HTR-8/SVneo (cell line): ENCODE data around the gene CPED1.

ENCODE experiments used
- DNase-seq: peaks from one replicate; pipeline ENCODE4 v3.0.0; 2011; ENCODE audit warnings: low spot score, mixed read lengths; ENCODE audit not compliant: insufficient read length
- FAIRE-seq: peaks from 2 replicates; lab custom pipeline; 2011; peaks lifted over from hg19 to GRCh38; lab: Jason Lieb, UNC

Gene CPED1

DNA sequence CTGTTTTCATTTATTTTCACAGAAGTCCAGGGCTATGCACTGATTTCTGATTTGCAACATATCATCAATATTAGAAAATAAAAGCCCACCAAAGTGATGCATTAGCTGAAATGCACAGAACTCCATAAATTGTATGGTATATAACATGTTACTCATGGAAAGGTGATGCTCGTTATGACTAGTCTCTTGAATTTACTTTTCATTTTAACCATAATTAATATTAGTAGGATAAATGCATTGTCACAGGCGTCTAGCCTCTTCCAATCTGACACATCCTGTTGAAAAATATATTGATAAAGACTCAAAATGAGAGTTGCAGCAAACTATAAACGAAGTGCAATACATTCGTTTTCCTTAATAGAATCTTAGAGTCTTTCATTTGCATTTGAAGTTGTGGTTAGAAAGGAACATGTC, 92.4 kb downstream of the CPED1 start:
- no peak for DNase-seq
- no peak for FAIRE-seq

DNA sequence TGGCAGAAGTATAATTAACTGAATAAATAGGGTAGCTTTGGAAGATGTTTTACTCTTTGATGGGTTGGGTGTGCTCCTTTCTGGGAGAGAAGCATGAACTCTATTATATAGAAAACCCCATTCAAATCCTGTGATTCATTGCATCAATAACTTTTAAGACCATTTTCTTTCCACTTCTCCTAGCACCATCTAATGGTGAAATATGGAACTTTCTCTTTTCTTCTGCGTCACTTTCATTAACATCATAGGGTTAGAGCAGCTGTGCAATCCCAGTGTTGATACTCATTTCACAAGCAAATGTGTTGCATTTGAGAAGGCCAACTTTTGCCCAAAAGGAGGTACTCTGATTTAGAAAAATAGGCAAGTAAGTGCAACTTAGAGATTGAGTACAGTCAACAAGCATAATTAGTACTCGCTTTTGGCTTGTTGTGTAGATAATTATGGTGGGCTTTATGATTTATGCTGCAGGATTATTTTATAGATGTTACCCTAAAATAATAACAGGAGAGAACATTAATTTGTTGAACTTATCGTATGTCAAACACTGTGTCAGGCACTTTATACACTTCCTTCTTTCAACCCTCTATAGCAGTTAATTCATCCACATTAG, 92.9 kb downstream of the CPED1 start:
- no peak for DNase-seq

DNA sequence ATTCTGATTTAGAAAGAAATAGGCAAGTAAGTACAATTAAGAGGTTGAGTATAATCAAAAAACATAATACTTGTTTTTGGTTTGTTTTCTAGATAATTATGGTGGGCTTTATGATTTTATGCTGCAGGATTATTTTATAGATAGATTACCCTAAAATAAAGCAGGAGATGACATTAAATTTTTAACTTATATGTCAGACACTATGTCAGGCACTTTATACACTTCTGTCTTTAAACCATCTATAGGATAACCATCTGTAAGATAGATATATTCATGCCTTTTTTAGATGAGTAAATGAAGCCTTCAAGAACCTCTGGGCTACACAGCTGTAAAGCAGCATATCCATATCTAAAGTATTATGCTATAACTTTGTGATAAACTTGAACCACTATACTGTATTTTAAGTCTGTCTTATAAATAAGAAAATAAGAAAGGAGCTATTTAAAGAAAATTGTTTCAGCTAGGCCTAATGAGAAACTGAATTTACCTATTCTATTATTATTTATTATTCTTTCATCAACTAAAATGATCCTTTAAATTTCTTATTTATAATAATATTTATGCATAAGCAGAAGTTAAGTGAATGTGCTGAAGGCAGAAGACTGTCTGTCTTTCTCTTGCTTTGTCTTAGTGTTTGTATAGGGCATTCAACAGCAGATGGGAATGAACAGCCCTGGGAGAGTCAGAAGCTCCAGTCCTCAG, 94.0 kb downstream of the CPED1 start:
- DNase-seq (no peak), FAIRE-seq (no peak)

More for the DNA sequence above, 92.9 kb downstream of the CPED1 start:
- no peak for FAIRE-seq

DNA sequence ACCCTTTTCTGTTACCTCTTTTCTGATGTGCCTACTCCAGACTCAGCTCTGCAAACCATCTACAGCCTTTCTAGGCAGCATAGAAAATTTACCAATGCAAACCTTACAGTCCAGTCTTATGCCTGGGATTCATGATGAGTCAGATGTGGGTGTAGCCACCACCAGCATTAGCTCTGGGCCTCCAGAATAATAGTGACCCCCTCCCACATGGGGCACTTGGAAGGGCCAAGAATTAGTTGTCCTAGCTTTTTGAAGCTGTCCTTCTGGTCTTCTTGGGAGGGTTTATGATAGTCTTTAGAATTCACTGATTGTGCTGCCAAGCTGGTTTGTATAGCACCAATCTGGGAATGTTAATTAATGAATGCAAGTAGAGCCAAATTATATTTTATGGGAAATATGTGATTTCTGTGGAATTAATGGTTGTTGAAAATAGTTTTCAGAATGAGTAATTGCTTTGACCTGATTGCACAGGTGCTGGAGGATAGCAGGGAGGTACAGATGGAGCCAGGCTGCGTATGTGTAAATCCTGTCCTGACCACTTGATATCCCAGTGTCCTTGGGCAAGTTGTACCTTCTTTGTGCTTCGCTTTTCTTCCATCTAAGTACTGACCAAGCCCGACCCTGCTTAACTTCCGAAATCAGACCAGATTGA, 94.8 kb downstream of the CPED1 start:
- no peak for FAIRE-seq
- DNase-seq = no peak

DNA sequence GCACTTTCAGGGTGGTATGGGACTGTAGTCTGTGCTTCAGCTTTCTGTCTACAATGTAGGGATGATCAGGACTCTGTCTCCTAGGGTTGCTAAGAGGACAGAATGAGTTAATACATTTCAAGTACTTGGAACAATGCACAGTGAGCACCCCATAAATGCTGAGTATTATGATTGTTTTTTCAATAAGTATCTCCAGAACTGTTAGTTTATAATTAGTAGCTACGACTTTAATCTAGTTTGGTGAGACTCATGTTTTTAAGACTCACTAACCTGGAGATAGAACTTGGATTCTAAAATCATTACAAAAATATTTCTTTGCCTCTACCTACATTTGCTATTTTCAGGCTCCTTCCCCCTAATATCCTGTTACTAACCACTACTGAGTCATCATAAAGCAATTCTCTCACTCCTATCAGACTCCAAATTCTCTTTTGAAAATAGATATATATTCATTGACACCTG, 95.3 kb downstream of the CPED1 start:
- DNase-seq = no peak
- FAIRE-seq = no peak

DNA sequence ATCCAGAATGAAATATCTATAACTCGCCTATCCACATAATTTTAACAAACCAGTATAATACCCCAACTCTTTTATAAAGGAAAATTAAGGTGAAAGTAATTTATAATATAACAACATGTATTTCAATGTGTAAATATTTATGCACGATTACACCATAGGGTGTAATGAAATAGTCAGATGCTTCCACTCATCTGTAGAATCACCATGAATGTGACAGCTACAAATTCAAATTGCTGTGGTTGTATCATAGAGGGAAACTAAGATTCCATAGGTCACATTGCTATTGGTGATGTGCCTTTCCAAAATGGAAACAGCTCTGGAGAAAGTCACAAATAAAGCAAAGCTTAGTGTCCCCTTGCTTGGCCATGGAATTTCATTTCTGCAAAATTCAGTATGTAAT, 95.7 kb downstream of the CPED1 start:
- no peak for FAIRE-seq
- no peak for DNase-seq

DNA sequence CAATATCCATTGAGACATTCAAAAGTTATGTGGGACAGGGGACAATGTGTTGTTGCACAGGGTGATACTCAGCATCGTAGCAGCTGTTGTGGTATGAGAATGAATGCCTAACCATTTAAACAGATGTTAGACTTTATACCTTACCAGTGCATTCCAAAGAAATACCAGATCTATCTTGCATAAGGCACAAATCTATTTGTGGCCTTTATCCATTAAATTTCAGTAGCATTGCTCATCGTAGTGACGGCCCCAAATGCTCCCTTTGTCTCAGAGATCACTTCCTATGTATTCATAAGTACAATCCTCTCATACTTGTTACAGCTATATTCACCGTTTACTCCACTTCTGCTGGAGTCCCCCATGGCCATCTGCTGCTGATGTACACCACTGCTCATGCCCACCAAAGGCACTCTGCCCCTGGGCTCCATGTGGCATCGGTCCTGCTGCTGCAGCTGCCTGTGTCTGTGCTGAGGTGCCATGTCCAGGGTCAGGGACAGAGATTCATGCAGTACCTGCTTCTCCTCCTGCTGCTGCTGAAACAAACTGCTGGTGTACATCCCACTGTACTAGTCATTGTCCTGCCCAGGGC, 96.3 kb downstream of the CPED1 start:
- FAIRE-seq (no peak), DNase-seq (peak; percentile 14)

DNA sequence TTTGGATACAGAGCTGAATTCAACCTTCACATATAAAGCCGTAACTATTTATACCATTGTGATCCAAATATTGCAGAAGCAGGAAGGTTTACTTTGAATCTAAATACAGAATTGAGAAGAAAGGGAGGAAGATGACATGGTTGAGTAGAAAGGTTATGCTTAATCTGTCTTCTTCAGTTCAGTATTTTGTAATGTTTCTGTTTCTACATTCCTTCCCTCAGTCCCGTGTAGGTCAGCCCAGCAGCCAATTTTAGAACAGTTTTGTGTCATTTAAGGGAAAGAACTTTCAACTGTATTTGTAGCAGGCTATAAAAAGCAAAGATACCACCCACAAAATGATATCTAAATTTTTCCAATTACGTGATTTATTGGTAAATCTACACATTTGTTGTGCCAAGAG, 97.4 kb downstream of the CPED1 start:
- DNase-seq (no peak), FAIRE-seq (no peak)

DNA sequence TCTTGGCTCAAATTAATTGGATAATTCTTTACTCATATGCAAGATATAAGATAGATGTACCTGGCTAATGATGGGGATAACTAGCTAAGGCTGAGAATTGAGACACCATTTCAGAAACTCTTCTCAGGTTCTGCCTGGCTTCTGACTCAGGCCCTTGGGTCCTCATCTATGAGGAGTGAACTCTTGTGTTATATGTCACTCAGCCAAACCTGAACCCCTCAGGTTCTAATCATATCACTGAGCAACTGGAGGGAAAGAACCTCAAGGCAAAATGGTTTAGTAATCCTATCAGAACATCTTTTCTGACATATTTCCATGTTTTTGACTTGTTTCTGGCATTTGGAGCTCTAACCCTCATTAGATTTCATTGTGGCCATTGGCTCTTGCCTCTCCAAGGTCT, 100.4 kb downstream of the CPED1 start:
- FAIRE-seq (no peak), DNase-seq (no peak)

DNA sequence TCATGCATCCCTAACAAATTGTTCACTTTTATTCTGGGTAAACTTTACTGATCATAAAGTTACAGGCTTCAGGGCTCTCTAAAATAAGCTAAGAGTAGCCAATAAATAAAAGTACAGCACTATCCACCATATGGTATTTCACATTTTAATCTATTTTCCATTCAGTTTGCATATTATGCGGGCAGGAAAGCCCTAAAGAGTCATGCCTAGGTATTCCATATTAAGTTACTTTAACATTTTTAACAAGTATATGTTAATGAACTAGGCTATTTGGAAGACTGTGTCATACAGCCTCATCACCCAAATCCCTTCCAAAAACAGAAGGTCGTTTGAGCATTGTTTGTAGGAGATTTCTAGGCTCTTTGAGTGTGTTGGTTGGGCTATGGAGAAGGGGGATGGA, 106.3 kb downstream of the CPED1 start:
- FAIRE-seq (no peak), DNase-seq (no peak)

DNA sequence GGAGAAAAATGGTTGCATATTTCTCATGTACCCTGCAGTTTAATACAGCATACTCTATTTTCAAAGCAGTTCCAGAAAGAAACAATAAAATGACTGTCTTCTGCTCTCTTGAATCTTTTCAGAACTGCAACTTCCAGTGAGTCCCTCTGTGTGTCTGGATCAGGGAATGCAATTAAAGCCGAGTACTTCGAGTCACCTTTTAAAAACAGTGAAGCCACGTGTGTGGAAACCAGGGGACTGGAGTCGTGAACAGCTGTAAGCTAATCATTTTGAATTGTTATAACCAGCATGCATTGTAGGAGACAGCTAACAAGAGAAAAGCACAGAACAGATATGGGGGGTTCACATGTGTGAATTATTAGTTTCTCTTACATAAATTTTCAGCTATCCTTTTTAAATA, 109.1 kb downstream of the CPED1 start:
- FAIRE-seq (no peak), DNase-seq (no peak)

DNA sequence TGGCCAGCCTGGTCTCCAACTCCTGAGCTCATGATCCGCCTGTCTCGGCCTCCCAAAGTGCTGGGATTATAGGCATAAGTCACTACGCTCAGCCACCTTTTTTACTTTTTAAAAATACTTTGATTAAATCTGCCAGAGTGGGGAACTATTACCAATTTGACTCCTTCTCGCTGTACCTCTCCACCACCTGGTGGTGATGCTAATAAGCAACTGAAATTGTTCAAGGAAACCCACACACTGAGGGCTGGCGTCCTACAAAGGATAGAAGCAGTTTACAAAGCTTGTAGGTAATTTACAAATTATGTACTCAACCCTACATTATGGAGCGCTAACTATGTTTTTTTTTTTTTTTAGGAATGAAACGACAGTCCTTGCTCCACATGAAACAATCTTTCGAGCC, 111.1 kb downstream of the CPED1 start:
- DNase-seq (no peak), FAIRE-seq (no peak)

DNA sequence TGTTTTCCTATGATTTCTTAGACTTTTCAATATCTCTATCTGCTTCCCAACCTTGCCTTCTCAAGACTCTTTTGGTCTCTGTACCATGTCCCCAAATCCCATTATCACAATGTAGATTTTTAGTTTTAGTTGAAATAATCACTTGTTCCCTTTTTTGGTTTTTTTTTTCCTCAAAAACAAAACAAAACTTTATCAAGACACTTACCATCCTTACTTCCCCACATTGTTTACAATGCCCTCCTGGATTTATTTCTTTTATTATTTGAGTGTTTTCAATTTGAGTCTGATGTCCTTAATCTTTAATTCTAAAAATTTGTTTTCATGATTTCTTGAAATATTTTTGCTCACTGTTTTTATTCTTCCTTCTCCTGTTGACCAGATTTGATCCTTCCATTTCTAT, 112.6 kb downstream of the CPED1 start:
- DNase-seq = no peak
- FAIRE-seq = no peak

DNA sequence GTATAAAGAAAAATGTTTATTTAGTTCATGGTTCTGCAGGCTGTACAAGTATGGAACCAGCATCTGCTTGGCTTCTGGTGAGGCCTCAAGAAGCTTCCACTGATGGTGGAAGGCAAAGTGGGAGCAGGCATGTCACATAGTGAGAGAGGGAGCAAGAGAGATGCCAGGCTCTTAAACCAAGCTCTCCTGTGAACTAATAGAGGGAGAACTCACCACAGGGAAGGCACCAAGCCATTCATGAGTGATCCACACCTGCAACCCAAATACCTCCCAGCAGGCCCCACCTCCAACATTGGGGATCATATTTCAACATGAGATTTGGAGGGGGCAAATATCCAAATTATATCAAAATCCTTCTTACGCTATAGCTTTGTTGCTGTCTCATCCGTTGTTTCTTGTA, 113.1 kb downstream of the CPED1 start:
- FAIRE-seq (no peak), DNase-seq (no peak)

DNA sequence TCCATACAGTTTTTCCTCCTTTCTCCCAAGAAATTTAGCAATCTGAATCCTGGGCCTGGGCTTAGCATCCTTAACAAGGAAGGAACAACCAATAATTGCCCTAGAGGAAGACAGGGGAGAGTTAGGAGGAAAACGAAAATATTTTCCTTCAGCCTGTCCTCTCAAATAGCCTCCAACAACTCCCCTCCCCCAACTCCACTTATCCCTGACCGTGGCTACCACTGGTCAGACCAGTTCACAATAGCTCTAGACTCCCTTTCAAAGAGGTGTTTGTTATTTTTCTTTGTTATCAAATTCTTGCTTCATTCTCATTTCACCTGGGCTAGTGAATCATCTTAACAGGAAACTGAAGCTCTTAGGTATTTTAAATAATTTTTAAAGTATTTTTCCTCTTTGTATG, 114.1 kb downstream of the CPED1 start:
- FAIRE-seq (no peak), DNase-seq (no peak)

DNA sequence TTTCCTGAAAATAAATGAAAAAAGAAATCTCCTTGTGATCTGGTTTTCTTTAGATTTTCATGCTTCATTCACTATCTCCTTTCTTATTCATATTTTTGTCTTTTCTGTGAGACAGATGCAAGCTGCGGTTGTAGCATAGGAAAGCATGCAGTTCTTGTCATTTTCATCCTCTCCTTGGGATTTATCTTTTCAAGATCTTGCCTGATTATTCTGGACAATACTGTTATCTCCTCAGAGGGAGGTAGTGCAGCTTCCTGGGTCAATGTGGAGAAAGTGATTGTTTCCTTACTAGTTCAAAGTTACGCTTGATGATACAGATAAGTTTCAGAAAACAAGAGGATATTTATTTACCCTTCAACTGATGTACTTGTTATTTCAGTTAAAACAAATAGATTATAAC, 114.6 kb downstream of the CPED1 start:
- no peak for DNase-seq
- FAIRE-seq = no peak

DNA sequence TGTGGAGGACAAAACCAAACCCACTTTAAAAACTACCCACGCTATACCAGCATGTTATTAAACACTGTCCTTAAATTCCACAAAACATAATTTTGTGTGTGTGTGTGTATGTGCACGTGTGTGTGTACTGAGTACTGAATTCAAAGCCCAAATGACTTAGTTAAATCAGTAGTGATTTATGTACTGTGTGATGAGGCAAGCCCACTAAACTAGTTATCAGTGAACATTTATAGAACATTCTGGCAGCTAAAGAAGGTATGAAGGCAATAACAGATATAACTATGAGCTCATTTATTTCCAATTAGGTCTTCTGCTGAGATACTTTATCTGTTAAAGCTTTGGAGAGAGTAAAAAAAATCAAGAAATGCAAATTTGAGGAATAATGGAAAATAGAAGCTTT, 115.1 kb downstream of the CPED1 start:
- DNase-seq = no peak
- no peak for FAIRE-seq

DNA sequence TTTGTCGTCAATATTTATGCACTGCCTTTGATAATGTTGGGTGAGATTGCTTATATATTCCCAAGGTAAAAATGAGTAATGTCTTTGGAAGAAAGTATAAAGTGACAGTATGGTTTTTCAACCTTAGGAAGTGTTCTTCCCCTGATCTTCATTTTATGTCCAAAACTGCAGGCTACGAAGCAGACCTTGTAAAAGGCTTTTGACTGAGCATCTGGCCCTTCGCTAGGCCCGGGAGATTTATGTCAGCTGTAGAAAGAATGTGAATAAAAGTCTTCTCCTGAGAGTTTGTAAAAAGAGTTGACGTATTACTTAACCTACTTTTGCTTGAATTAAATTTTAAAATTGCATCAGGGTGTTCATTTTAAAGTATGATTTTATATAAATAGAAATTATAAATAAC, 116.8 kb downstream of the CPED1 start:
- FAIRE-seq = no peak
- no peak for DNase-seq

DNA sequence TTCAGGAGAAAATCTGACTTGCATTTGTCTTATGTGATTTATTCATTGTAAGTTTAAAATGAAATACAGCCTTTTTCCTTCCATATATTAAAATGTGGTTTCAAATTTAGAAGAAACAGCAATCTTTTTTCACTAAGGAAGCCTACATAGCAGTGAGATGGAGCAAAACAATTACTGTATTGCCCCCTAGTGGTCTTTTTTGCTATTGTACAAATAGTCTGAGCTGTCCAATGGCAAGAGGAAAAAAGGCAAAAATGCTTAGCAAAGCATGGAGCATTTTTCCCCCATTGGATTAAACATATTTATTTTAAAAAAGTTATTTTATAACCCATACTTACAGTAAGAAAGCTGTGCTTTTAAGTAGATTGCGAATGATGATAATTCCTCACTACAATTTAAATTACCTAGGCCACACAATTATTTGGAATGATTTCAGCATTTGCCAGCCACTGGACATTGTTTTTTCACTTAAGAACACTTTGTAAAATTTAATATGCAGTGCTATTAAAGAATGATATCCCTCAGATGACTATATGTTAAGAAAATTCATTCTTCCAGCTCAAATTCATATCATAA, 119.5 kb downstream of the CPED1 start:
- DNase-seq (peak; percentile 11), FAIRE-seq (no peak)

DNA sequence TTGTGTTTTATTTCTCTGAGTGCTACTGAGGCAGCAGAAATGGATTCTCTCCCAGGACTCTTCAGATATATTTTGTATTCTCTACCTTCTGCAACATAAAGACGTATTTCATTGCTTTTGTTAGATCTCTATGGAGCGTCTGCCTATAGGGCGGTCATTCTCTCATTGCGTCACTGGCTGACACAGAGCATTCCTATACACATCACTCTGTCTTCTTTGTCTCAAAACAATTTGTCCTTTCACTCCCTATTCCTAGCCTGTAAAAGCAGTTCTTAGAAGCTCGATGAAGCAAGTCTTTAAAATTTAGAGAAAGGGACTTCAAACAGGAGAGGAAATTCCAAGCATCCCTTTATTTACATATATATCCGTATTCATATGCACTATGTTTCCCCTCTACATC, 120.6 kb downstream of the CPED1 start:
- DNase-seq (no peak), FAIRE-seq (no peak)

DNA sequence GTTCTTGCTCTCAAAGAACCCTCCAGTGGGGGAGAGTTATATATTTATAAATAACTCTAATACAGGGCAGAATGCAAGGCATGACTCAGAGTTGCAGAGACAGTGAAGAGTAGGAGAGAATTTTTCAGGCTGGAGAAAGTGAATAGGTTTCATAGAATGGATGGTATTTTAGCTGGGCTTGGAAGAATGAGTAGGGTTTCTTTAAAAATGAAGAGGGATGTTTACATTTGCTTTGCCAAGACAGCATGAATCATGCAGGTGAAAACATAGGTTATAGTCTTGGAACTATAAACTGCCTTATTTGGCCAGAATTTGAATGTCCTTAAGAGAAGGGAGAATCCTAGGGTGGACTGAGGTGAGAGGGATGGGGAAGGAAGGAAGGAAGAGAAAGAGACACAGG, 124.8 kb downstream of the CPED1 start:
- DNase-seq (no peak), FAIRE-seq (no peak)
